HepG2 (cell line): ENCODE data around the gene COX15. TPM values are rescaled to one million over a fixed set of nuclear protein-coding genes. Genes with fewer than 3 reads are reported as not detected.
A peak's percentile ranks its signal among the peaks of the same experiment; 100 is the strongest.

Experiments used
- ARNT2 ChIP-seq: sonication (generic); formaldehyde crosslinking; IDR thresholded peaks from 2 replicates; pipeline ENCODE4 v1.8.0; 2022; ENCODE audit warnings: mild to moderate bottlenecking, low read depth, missing genetic modification reagents, moderate library complexity
- HDAC2 ChIP-seq: sonication (generic); formaldehyde crosslinking; IDR thresholded peaks from 2 replicates; pipeline ENCODE4 v1.4.0; 2020; ENCODE audit warnings: missing genetic modification reagents
- HNRNPK ChIP-seq: fragments of 200-400 bp; formaldehyde crosslinking; IDR thresholded peaks from 2 replicates; pipeline ENCODE4 v1.6.1; 2018; ENCODE audit warnings: low read length, low read depth, moderate library complexity, mild to moderate bottlenecking; ENCODE audit not compliant: poor library complexity, severe bottlenecking
- KLF6 ChIP-seq: IDR thresholded peaks from 2 replicates; pipeline ENCODE4 v1.8.0; 2016; ENCODE audit warnings: missing biosample characterization, missing genetic modification reagents
- NCOA2 ChIP-seq: sonication (generic); formaldehyde crosslinking; IDR thresholded peaks from 2 replicates; pipeline ENCODE4 v1.8.0; 2022; ENCODE audit warnings: inconsistent platforms
- PAX8 ChIP-seq: sonication (generic); formaldehyde crosslinking; IDR thresholded peaks from 2 replicates; pipeline ENCODE4 v1.8.0; 2022; ENCODE audit warnings: mild to moderate bottlenecking, missing genetic modification reagents, borderline replicate concordance
- PHF8 ChIP-seq: sonication (generic); formaldehyde crosslinking; IDR thresholded peaks from 2 replicates; pipeline ENCODE4 v1.5.0; 2020; ENCODE audit warnings: missing genetic modification reagents
- PITX1 ChIP-seq: sonication (generic); formaldehyde crosslinking; IDR thresholded peaks from 2 replicates; pipeline ENCODE4 v1.5.1; 2020; ENCODE audit warnings: mild to moderate bottlenecking, missing genetic modification reagents
- PPARG ChIP-seq: conservative IDR thresholded peaks from 2 replicates; pipeline ENCODE4 v1.6.1; 2016; ENCODE audit warnings: missing biosample characterization, missing genetic modification reagents
- RBAK ChIP-seq: sonication (generic); formaldehyde crosslinking; IDR thresholded peaks from 2 replicates; pipeline ENCODE4 v1.5.1; 2020; ENCODE audit warnings: mild to moderate bottlenecking, missing genetic modification reagents
- SMAD3 ChIP-seq: sonication (generic); formaldehyde crosslinking; IDR thresholded peaks from 2 replicates; pipeline ENCODE4 v1.4.0; 2020; ENCODE audit warnings: missing genetic modification reagents
- SUZ12 ChIP-seq: fragments of 150-350 bp; IDR thresholded peaks from 2 replicates; pipeline ENCODE4 v1.6.1; 2014; ENCODE audit warnings: low read depth, low read length
- XRCC5 ChIP-seq: fragments of 200-400 bp; formaldehyde crosslinking; optimal IDR thresholded peaks from 2 replicates; pipeline ENCODE3; 2017; ENCODE audit warnings: mild to moderate bottlenecking, low read length
- ZFP82 ChIP-seq: sonication (generic); formaldehyde crosslinking; IDR thresholded peaks from 2 replicates; pipeline ENCODE4 v1.5.1; 2020; ENCODE audit warnings: mild to moderate bottlenecking, missing genetic modification reagents, borderline replicate concordance
- ZNF605 ChIP-seq: sonication (generic); formaldehyde crosslinking; IDR thresholded peaks from 2 replicates; pipeline ENCODE4 v1.8.0; 2022; ENCODE audit warnings: mild to moderate bottlenecking, missing genetic modification reagents
- ZNF724P ChIP-seq: sonication (generic); formaldehyde crosslinking; IDR thresholded peaks from 2 replicates; pipeline ENCODE4 v1.8.0; 2022; ENCODE audit warnings: missing genetic modification reagents, borderline replicate concordance
- ZNF776 ChIP-seq: sonication (generic); formaldehyde crosslinking; IDR thresholded peaks from 2 replicates; pipeline ENCODE4 v1.4.0; 2020; ENCODE audit warnings: mild to moderate bottlenecking, missing genetic modification reagents
- polyA plus RNA-seq, 8 experiments: library from polyadenylated mRNA; depleted of rRNA in 3 of 8; stranded (reverse) in 7 of 8; unstranded in 1 of 8; fragments of >200 nt; fragmentation: Illumina TruSeq in 4 of 8; extraction: Trizol in 4 of 8; gene quantifications; 2 replicates each; pipeline versions ENCODE4 v1.2.1 to v1.2.3, GENCODE V29; 2011 to 2016; ENCODE audit warnings: low read depth in 4 of 8, missing spikeins in 1 of 8, mixed read lengths in 1 of 8; ENCODE audit not compliant: insufficient read depth in 1 of 8
- total RNA-seq, 5 experiments: library from RNA; depleted of rRNA; stranded (reverse); fragments of >200 nt; fragmentation: Illumina TruSeq; extraction: Trizol; gene quantifications; 2 replicates each; pipeline ENCODE4 v1.2.3, GENCODE V29; 2016; ENCODE audit warnings: low read depth in 1 of 5
- TF ChIP-seq, protein P1 (sequence below): sonication (generic); formaldehyde crosslinking; IDR thresholded peaks from 2 replicates; pipeline ENCODE4 v1.4.0; 2020; ENCODE audit warnings: missing genetic modification reagents, borderline replicate concordance
- TF ChIP-seq, protein P2 (sequence below): sonication (generic); formaldehyde crosslinking; IDR thresholded peaks from 2 replicates; pipeline ENCODE4 v1.5.0; 2020; ENCODE audit warnings: mild to moderate bottlenecking, missing genetic modification reagents, borderline replicate concordance
- TF ChIP-seq, protein P3 (sequence below): sonication (generic); formaldehyde crosslinking; IDR thresholded peaks from 2 replicates; pipeline ENCODE4 v1.8.1; 2022; ENCODE audit warnings: low read depth, mild to moderate bottlenecking, missing genetic modification reagents
- TF ChIP-seq, protein P4 (sequence below): IDR thresholded peaks from 2 replicates; pipeline ENCODE4 v1.6.1; 2016

The COX15 gene
- total and polyA plus RNA-seq, 2 of the 13 experiments (the other 11 are each of a cell fraction or from before 2014, with no cell fraction given), result 19.2 to 44.7 TPM

DNA sequence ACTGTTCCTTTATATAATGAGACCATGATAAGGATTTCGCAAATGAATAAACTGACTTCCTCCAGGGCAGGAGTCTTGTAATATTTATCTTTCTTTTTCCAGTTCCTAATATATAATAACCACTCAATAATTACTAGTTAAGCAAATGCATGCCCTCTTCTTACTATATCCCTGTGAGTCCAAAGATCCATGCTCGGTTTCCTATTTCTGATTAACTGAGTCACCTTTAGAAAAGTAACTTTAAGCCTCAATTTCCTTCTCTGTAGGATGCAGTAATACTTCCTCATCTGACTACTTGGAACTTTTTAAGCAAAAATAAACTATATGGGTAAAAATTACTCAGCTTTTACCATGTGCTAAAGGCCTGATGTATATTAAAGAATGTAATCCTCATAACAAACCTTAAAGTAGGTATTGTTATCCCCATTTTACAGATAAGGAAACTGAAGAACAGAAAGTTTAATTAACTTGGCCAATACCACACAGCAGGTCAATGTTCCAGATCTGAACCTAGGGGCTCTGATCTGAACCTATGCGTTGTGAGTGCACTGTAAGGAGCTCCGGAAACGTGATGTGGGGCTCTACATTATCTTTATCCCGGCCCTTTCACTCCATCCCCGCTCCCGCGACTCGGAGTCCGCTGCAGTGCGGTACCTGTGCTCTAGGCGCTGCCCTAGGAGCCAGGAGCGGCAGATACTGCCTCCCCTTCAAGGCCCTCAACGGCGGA, 458 bp downstream of the COX15 start (continued):
- TF ChIP-seq, protein P1, sequence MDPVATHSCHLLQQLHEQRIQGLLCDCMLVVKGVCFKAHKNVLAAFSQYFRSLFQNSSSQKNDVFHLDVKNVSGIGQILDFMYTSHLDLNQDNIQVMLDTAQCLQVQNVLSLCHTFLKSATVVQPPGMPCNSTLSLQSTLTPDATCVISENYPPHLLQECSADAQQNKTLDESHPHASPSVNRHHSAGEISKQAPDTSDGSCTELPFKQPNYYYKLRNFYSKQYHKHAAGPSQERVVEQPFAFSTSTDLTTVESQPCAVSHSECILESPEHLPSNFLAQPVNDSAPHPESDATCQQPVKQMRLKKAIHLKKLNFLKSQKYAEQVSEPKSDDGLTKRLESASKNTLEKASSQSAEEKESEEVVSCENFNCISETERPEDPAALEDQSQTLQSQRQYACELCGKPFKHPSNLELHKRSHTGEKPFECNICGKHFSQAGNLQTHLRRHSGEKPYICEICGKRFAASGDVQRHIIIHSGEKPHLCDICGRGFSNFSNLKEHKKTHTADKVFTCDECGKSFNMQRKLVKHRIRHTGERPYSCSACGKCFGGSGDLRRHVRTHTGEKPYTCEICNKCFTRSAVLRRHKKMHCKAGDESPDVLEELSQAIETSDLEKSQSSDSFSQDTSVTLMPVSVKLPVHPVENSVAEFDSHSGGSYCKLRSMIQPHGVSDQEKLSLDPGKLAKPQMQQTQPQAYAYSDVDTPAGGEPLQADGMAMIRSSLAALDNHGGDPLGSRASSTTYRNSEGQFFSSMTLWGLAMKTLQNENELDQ, result 0 out of 2 replicates have a peak, but pooled peaks have one; percentile 44
- TF ChIP-seq RBAK (CRISPR knock-in tag) (peak; percentile 30; the same call in 1 of the 2 replicates), HDAC2 (CRISPR knock-in tag) (0 out of 2 replicates have a peak, but pooled peaks have one; percentile 37), HNRNPK (no peak), PITX1 (CRISPR knock-in tag) (peak; percentile 41; the same call in 1 of the 2 replicates), ZFP82 (CRISPR knock-in tag) (0 out of 2 replicates have a peak, but pooled peaks have one; percentile 4), ZNF605 (no peak; the same call in 1 of the 2 replicates), XRCC5 (no peak), ZNF724P (CRISPR knock-in tag) (no peak), PAX8 (no peak), KLF6 (CRISPR knock-in tag) (no peak; the same call in 1 of the 2 replicates), SMAD3 (CRISPR knock-in tag) (no peak; the same call in 1 of the 2 replicates), NCOA2 (no peak), ZNF776 (CRISPR knock-in tag) (no peak), ARNT2 (CRISPR knock-in tag) (0 out of 2 replicates have a peak, but pooled peaks have one; percentile 12), PPARG (no peak), SUZ12 (no peak), PHF8 (CRISPR knock-in tag) (peak; percentile 82)
- TF ChIP-seq, protein P2, sequence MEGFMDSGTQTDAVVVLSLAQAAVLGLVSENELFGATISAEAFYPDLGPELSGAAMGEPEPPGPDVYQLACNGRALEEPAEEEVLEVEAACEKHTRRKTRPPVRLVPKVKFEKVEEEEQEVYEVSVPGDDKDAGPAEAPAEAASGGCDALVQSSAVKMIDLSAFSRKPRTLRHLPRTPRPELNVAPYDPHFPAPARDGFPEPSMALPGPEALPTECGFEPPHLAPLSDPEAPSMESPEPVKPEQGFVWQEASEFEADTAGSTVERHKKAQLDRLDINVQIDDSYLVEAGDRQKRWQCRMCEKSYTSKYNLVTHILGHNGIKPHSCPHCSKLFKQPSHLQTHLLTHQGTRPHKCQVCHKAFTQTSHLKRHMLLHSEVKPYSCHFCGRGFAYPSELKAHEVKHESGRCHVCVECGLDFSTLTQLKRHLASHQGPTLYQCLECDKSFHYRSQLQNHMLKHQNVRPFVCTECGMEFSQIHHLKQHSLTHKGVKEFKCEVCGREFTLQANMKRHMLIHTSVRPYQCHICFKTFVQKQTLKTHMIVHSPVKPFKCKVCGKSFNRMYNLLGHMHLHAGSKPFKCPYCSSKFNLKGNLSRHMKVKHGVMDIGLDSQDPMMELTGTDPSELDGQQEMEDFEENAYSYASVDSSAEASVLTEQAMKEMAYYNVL (CRISPR knock-in tag), result 0 out of 2 replicates have a peak, but pooled peaks have one; percentile 14
- TF ChIP-seq, protein P3, sequence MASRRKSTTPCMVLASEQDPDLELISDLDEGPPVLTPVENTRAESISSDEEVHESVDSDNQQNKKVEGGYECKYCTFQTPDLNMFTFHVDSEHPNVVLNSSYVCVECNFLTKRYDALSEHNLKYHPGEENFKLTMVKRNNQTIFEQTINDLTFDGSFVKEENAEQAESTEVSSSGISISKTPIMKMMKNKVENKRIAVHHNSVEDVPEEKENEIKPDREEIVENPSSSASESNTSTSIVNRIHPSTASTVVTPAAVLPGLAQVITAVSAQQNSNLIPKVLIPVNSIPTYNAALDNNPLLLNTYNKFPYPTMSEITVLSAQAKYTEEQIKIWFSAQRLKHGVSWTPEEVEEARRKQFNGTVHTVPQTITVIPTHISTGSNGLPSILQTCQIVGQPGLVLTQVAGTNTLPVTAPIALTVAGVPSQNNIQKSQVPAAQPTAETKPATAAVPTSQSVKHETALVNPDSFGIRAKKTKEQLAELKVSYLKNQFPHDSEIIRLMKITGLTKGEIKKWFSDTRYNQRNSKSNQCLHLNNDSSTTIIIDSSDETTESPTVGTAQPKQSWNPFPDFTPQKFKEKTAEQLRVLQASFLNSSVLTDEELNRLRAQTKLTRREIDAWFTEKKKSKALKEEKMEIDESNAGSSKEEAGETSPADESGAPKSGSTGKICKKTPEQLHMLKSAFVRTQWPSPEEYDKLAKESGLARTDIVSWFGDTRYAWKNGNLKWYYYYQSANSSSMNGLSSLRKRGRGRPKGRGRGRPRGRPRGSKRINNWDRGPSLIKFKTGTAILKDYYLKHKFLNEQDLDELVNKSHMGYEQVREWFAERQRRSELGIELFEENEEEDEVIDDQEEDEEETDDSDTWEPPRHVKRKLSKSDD (CRISPR knock-in tag), result 0 out of 2 replicates have a peak, but pooled peaks have one; percentile 44
- TF ChIP-seq, protein P4, sequence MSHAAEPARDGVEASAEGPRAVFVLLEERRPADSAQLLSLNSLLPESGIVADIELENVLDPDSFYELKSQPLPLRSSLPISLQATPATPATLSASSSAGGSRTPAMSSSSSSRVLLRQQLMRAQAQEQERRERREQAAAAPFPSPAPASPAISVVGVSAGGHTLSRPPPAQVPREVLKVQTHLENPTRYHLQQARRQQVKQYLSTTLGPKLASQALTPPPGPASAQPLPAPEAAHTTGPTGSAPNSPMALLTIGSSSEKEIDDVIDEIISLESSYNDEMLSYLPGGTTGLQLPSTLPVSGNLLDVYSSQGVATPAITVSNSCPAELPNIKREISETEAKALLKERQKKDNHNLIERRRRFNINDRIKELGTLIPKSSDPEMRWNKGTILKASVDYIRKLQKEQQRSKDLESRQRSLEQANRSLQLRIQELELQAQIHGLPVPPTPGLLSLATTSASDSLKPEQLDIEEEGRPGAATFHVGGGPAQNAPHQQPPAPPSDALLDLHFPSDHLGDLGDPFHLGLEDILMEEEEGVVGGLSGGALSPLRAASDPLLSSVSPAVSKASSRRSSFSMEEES, result no peak
